SK-N-SH (cell line): ENCODE measurements around the gene NAA40.

Experiments used
- EP300 ChIP-seq, 2 experiments: IDR thresholded peaks; 2 replicates each; pipeline versions ENCODE4 v1.4.0 to v1.6.1; 2012; ENCODE audit warnings: borderline replicate concordance in 1 of 2, low read depth in 1 of 2, low read length in 1 of 2
- PBX3 ChIP-seq: IDR thresholded peaks from 2 replicates; pipeline ENCODE4; 2012

GRCh38 chr11:64006398-64006797, 67.6 kb downstream of the NAA40 start:
- TF ChIP-seq EP300 (IDR thresholded peaks at IDR 0.05; ENCODE audit: borderline replicate concordance in 1 of 2, low read depth in 1 of 2, low read length in 1 of 2) (no peak), PBX3 (no peak)
